Measurements from ENCODE around the gene SRF. TPM values are rescaled to one million over a fixed set of nuclear protein-coding genes. Genes with fewer than 3 reads are reported as not detected.

Gene SRF
- total RNA-seq, 1 experiment from 2014 or later = 33.2 TPM

GRCh38 chr6:43178150-43178549, 7.1 kb downstream of the SRF start:
- intact Hi-C loops (cut with micrococcal nuclease; ENCODE audit: unreplicated experiment) = no loop called here
- no peak for DNase-seq (ENCODE audit: low spot score)
- no peaks in the 10 kb centered on the region for H3K27me3 ChIP-seq (replicated peaks; ENCODE audit: insufficient read depth, low read depth, low read length, poor library complexity)
- no TSS peak for BruUV-seq (replicated peaks)
- ChIA-PET POLR2A (ENCODE audit: low non-redundant PET) (no interaction called here), CTCF (no interaction called here)
- no peak overlapping the region for H3K27ac ChIP-seq (ENCODE audit: low read depth, low read length, poor library complexity, severe bottlenecking)
- no peak for TF ChIP-seq EZH2 (IDR thresholded peaks at IDR 0.05; ENCODE audit: borderline replicate concordance, low read depth, low read length, poor library complexity, severe bottlenecking)
- TF ChIP-seq, protein P1, sequence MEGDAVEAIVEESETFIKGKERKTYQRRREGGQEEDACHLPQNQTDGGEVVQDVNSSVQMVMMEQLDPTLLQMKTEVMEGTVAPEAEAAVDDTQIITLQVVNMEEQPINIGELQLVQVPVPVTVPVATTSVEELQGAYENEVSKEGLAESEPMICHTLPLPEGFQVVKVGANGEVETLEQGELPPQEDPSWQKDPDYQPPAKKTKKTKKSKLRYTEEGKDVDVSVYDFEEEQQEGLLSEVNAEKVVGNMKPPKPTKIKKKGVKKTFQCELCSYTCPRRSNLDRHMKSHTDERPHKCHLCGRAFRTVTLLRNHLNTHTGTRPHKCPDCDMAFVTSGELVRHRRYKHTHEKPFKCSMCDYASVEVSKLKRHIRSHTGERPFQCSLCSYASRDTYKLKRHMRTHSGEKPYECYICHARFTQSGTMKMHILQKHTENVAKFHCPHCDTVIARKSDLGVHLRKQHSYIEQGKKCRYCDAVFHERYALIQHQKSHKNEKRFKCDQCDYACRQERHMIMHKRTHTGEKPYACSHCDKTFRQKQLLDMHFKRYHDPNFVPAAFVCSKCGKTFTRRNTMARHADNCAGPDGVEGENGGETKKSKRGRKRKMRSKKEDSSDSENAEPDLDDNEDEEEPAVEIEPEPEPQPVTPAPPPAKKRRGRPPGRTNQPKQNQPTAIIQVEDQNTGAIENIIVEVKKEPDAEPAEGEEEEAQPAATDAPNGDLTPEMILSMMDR (conservative IDR thresholded peaks at IDR 0.05; ENCODE audit: low read depth, low read length) = no peak
- peaks cover 28% of the 10 kb centered on the region for H3K4me1 ChIP-seq (ENCODE audit: insufficient read depth, low read length, poor library complexity, severe bottlenecking)
- no peaks in the 10 kb centered on the region for H3K9me3 ChIP-seq (ENCODE audit: low read depth, low read length, poor library complexity, severe bottlenecking)
- no peak overlapping the region for H3K4me3 ChIP-seq (ENCODE audit: low read depth, low read length, poor library complexity, severe bottlenecking)
- H3K36me3 ChIP-seq (ENCODE audit: insufficient read depth, low read length, poor library complexity, severe bottlenecking) = peaks cover 43% of the 10 kb centered on the region

GRCh38 chr6:43178951-43179830, 8.1 kb downstream of the SRF start:
- intact Hi-C loops (cut with micrococcal nuclease; ENCODE audit: unreplicated experiment) = no loop called here
- CTCF ChIA-PET = no interaction called here
- H3K9me3 ChIP-seq (ENCODE audit: low read depth, low read length, poor library complexity, severe bottlenecking) = no peaks in the 10 kb centered on the region

GRCh38 chr6:43180058-43180457, 9.0 kb downstream of the SRF start:
- H3K9me3 ChIP-seq (ENCODE audit: low read depth, low read length, poor library complexity, severe bottlenecking) = no peaks in the 10 kb centered on the region
- H3K27ac ChIP-seq (ENCODE audit: low read depth, low read length, poor library complexity, severe bottlenecking) = peak overlapping the region; percentile 70
- H3K4me1 ChIP-seq (ENCODE audit: insufficient read depth, low read length, poor library complexity, severe bottlenecking) = peaks cover 13% of the 10 kb centered on the region
- no TSS peak for BruUV-seq (replicated peaks)
- H3K36me3 ChIP-seq (ENCODE audit: insufficient read depth, low read length, poor library complexity, severe bottlenecking) = peaks cover 40% of the 10 kb centered on the region
- no peak for TF ChIP-seq EZH2 (IDR thresholded peaks at IDR 0.05; ENCODE audit: borderline replicate concordance, low read depth, low read length, poor library complexity, severe bottlenecking)
- TF ChIP-seq, protein P1 (conservative IDR thresholded peaks at IDR 0.05; ENCODE audit: low read depth, low read length) = no peak
- CTCF ChIA-PET = no interaction called here
- POLR2A ChIA-PET (ENCODE audit: low non-redundant PET) = interaction anchor here (0.5 kb wide), 1 partner anchor 947 kb away, joined by 8 read pairs; the partner anchor contains the start of genes MRPL14 and TMEM63B
- DNase-seq (ENCODE audit: low spot score) = no peak
- no peak overlapping the region for H3K4me3 ChIP-seq (ENCODE audit: low read depth, low read length, poor library complexity, severe bottlenecking)
- no peaks in the 10 kb centered on the region for H3K27me3 ChIP-seq (replicated peaks; ENCODE audit: insufficient read depth, low read depth, low read length, poor library complexity)
- intact Hi-C loops (cut with micrococcal nuclease; ENCODE audit: unreplicated experiment) = no loop called here

More at GRCh38 chr6:43178951-43179830, 8.1 kb downstream of the SRF start:
- H3K4me3 ChIP-seq (ENCODE audit: low read depth, low read length, poor library complexity, severe bottlenecking) = no peak overlapping the region
- peaks cover 43% of the 10 kb centered on the region for H3K36me3 ChIP-seq (ENCODE audit: insufficient read depth, low read length, poor library complexity, severe bottlenecking)
- no peak overlapping the region for H3K27ac ChIP-seq (ENCODE audit: low read depth, low read length, poor library complexity, severe bottlenecking)
- no TSS peak for BruUV-seq (replicated peaks)
- no peaks in the 10 kb centered on the region for H3K27me3 ChIP-seq (replicated peaks; ENCODE audit: insufficient read depth, low read depth, low read length, poor library complexity)
- no peak for DNase-seq (ENCODE audit: low spot score)
- peaks cover 18% of the 10 kb centered on the region for H3K4me1 ChIP-seq (ENCODE audit: insufficient read depth, low read length, poor library complexity, severe bottlenecking)
- POLR2A ChIA-PET (ENCODE audit: low non-redundant PET) = interaction anchor here (0.5 to 0.6 kb wide), 2 partner anchors 9 to 948 kb away, joined by 3 to 8 read pairs; partner anchors contain the start of genes MRPL14 and TMEM63B
- TF ChIP-seq EZH2 (IDR thresholded peaks at IDR 0.05; ENCODE audit: borderline replicate concordance, low read depth, low read length, poor library complexity, severe bottlenecking) = no peak
- TF ChIP-seq, protein P1 (conservative IDR thresholded peaks at IDR 0.05; ENCODE audit: low read depth, low read length) = no peak

All from A673 (cell line).